Measurements from ENCODE around the gene TBXA2R. TPM values are rescaled to one million over a fixed set of nuclear protein-coding genes. Genes with fewer than 3 reads are reported as not detected.
A peak's percentile ranks its signal among the peaks of the same experiment; 100 is the strongest.

TBXA2R gene
- total and polyA plus RNA-seq, 12 donors: 1.6 to 4.0 (median 3.0) TPM

DNA sequence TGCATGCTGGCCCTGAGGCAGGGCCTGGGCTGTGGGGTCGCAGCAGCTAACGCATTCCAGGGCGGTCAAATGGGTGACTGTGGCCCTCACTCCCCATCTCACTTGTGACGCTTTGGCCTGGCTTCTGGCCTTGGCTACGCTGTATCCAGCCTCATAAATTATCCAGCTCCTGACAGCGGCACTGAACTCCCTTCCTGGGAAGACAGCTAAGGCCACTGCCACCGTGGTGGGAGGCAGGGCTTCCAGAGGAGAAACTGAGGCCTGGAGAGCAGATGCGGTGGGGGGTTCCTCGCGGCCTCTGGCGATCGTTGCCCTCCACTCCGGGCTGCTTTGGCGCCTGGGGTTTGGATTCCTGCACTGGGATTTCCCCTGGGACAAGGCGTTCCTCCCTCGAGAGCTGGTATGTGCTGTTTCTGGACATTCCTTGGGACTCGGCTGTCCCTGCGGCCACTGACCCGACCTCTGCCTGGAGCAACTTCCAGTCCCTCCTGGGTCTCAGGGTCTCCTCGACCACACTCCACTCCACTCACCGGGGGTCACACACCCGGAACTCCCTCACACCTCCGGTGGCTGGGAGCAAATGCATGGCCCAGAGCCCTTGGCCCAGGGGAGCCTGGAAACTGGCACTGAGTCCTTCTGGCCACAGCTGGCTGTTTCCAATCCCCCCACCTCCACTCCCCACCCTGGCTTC, 3.4 kb downstream of the TBXA2R start:
- Histone ChIP-seq H3K27ac (peak overlapping the region in 3 of 10 donors; percentile 15 to 44 (median 27)), H3K27me3 (peaks cover 0 to 28% (median 5%) of the 10 kb centered on the region in 7 donors), H3K9me3 (no peaks in the 10 kb centered on the region), H3K4me1 (peaks cover 7 to 48% (median 31%) of the 10 kb centered on the region in 9 donors), H3K4me3 (no peak overlapping the region), H3K36me3 (no peaks in the 10 kb centered on the region)
- intact Hi-C loops (cut with DNase I): no loop called here
- TF ChIP-seq, protein P1, sequence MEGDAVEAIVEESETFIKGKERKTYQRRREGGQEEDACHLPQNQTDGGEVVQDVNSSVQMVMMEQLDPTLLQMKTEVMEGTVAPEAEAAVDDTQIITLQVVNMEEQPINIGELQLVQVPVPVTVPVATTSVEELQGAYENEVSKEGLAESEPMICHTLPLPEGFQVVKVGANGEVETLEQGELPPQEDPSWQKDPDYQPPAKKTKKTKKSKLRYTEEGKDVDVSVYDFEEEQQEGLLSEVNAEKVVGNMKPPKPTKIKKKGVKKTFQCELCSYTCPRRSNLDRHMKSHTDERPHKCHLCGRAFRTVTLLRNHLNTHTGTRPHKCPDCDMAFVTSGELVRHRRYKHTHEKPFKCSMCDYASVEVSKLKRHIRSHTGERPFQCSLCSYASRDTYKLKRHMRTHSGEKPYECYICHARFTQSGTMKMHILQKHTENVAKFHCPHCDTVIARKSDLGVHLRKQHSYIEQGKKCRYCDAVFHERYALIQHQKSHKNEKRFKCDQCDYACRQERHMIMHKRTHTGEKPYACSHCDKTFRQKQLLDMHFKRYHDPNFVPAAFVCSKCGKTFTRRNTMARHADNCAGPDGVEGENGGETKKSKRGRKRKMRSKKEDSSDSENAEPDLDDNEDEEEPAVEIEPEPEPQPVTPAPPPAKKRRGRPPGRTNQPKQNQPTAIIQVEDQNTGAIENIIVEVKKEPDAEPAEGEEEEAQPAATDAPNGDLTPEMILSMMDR (IDR thresholded peaks at IDR 0.05): no peak
- WGBS, 2 donors: 55 to 69% methylated on average over 23 of the region's 23 CpGs
- DNase-seq (no peak), ATAC-seq (no peak)

DNA sequence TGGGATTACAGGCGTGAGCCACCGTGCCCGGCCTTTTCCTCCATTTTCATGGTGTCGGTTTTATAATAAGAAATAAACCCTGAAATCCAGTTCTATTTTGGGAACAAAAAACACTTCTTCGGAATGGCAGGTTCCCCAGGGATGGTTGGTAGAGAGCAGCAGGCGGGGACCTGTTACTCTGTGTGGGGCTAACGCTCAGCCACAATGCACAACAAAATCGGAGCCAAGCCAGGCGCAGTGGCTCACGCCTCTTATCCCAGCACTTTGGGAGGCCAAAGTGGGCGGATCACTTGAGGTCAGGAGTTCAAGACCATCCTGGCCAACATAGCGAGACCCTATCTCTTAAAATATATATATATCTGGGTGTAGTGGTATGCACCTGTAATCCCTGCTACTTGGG, 5.7 kb downstream of the TBXA2R start:
- intact Hi-C loops (cut with DNase I): no loop called here
- H3K4me1 ChIP-seq: peaks cover 0 to 26% (median 11%) of the 10 kb centered on the region in 9 donors
- H3K36me3 ChIP-seq: peaks cover 0 to 5% (median 0%) of the 10 kb centered on the region in 9 donors
- H3K9me3 ChIP-seq: no peaks in the 10 kb centered on the region
- DNase-seq: no peak
- WGBS, 2 donors: 78 to 81% methylated on average over 12 of the region's 12 CpGs
- no peak overlapping the region for H3K4me3 ChIP-seq
- no peak overlapping the region for H3K27ac ChIP-seq
- ATAC-seq: no peak
- H3K27me3 ChIP-seq: peaks cover 0 to 12% (median 5%) of the 10 kb centered on the region in 7 donors
- TF ChIP-seq, protein P1 (IDR thresholded peaks at IDR 0.05): no peak

DNA sequence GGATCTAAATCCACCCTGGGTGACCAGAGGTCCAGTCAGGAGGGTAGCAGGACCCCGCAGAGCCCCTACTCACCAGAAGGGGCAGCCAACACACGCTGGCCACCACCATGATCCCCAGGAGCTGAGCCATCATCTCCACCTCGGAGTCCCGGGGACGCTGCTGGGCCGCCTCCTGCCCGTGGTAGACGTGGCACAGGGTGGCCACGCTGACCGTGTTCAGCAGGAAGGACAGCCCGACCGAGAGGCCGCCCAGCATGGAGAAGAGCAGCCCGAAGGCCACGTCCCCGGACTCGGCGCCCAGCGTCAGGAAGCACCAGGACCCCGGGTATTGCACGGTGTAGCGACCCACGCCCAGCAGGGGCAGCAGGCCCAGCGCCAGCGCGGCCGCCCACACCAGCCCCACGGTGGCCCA, 6.9 kb downstream of the TBXA2R start:
- ATAC-seq (no peak), DNase-seq (peak in 1 of 2 donors; percentile 9)
- Histone ChIP-seq H3K27ac (no peak overlapping the region), H3K9me3 (no peaks in the 10 kb centered on the region), H3K27me3 (peaks cover 0 to 5% (median 0%) of the 10 kb centered on the region in 7 donors), H3K4me1 (peaks cover 0 to 18% (median 5%) of the 10 kb centered on the region in 9 donors), H3K36me3 (peaks cover 0 to 12% (median 0%) of the 10 kb centered on the region in 9 donors), H3K4me3 (no peak overlapping the region)
- intact Hi-C loops (cut with DNase I): no loop called here
- TF ChIP-seq, protein P1 (IDR thresholded peaks at IDR 0.05): peak in 1 of 9 donors; percentile 4
- 86 to 89% methylated on average over 25 to 28 of the region's 28 CpGs for WGBS, 2 donors

DNA sequence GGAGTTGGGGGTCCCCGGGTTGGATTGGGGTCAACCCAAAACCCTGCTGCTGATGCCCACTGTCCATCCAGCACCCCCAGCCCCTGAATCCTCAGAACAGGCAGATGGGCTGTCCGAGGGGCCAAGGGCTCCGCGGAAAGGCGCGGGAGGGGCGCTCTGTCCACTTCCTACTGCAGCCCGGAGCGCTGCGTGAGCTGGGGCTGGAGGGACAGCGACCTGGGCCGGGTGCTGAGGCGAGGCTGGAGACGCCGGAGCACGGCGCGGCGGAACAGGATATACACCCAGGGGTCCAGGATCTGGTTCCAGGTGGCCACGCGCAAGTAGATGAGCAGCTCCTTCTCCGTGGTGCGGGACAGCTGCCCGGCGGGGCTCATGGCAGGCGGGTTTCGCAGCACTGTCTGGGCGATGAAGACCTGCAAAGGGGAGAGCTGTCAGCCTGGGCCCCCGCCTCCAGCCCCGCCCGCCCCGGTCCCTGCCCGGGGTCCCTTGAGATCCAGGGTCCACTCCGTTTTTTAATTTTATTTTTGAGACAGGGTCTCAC, 11.1 kb downstream of the TBXA2R start:
- WGBS, 2 donors: 67 to 78% methylated on average over 34 of the region's 34 CpGs
- TF ChIP-seq, protein P1 (IDR thresholded peaks at IDR 0.05): no peak
- intact Hi-C loops (cut with DNase I): no loop called here
- no peak overlapping the region for H3K4me3 ChIP-seq
- H3K36me3 ChIP-seq: peaks cover 0 to 21% (median 0%) of the 10 kb centered on the region in 9 donors
- H3K27me3 ChIP-seq: no peaks in the 10 kb centered on the region
- H3K4me1 ChIP-seq: peaks cover 0 to 4% (median 0%) of the 10 kb centered on the region in 9 donors
- DNase-seq (no peak), ATAC-seq (no peak)
- H3K9me3 ChIP-seq: no peaks in the 10 kb centered on the region
- H3K27ac ChIP-seq: no peak overlapping the region

Data from heart right ventricle (tissue), 16 donors.